D341Med (cell line): Measurements from ENCODE around the gene HORMAD2.
"Not testable (repeated sequence)": the region's sequence is repeated elsewhere in the genome, so short reads cannot be mapped to it uniquely, and the experiment has no call there.

ENCODE experiments used
- DNase-seq: peaks from one replicate; pipeline ENCODE4 v3.0.0; 2012; ENCODE audit warnings: low spot score

The HORMAD2 gene

GRCh38 chr22:30210235-30210909 is 130.1 kb downstream of the HORMAD2 start:
- peak; percentile 25 for DNase-seq

DNA sequence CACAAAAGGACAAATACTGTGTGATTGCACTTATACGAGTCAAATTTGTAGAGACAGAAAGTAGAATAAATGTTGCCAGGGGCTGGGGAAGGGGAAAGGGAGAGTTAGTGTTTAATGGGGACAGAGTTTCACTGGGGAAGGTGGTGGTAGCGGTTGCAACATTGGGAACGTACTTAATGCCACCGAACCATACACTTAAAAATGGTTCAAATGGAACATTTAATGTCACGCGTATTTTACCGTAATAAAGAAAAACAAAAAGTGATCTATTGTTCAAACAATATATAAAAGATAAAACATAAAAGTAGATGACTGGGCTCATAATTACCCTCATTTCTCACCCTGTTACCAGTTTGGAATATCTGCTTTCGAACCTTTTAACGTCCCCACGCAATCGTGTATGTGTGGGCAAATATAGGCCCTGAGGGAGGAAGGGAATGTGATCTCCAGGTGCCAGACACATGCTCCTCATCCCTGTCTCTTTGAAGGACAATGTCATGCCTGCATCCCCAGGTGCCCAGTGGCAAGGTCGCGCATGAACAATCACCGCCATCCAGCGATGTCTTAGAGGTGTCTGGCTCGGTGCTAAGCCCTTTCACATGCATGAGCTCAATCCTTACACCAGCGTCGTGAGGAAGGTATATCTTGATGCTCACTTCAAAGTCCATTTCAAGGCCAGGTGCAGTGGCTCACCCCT is 131.0 kb downstream of the HORMAD2 start:
- DNase-seq: peak; percentile 8

DNA sequence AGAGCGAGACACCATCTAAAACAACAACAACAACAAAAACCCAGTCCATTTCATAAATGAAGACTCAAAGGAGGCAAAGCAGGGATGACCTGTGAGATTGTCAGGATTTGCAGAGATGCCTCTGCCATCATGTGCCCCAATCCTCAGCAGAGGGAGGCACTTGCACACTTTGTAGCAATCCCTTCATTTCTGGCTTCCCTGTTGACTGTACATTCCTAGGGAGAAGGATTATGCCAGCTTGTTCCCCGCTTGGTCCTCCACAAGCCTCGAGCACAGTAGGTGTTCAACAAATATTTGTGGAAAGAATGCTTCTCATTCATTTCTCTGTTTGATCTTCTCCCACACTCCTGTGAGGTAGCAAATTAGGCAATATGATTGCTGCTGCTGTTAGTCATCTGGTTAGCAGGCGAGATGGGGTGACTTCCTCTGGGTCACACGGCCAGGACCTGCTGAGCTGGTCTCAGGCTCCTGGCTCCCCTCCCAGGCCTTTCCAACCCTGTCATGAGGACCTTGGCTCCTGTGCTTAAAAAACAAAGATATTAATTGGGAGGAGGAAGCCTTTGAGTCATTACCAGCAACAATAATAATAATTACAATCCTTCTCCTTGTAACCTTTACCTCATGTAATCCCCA is 132.2 kb downstream of the HORMAD2 start:
- DNase-seq: peak; percentile 21

- DNase-seq: no peak
These were observed 132.8 kb downstream of the HORMAD2 start for GRCh38 chr22:30212996-30213441.

GRCh38 chr22:30214703-30215407 is 134.6 kb downstream of the HORMAD2 start:
- no peak for DNase-seq

- not testable (repeated sequence) for DNase-seq
These were observed 136.0 kb downstream of the HORMAD2 start for GRCh38 chr22:30216272-30216671.

GRCh38 chr22:30216710-30217109 is 136.4 kb downstream of the HORMAD2 start:
- DNase-seq: no peak

GRCh38 chr22:30217698-30218560 is 137.7 kb downstream of the HORMAD2 start:
- DNase-seq: no peak

DNA sequence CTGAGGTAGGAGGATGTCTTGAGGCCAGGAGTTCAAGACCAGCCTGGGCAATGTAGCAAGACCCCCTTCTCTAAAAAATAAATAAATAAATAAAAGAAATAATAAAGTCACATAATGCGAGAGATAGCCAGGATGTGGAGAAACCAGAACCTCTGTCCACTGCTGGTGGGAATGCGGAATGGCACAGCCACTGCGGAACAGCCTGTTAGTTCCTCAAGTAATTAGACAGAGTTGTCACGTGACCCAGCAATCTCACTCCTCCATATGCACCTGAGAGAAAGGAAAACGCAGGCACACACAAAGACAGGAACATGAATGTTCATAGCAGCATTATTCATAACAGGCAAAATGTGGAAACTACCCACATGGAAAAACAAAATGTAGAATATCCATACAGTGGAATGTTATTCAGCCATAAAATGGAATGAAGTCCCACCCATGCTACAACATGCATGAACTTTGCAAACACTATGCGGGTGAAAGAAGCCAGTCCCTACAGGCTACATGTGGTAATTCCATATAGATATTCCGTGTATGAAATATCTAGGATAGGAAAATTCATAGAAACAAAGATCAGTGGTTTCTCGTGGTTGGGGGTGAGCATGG is 138.9 kb downstream of the HORMAD2 start:
- no peak for DNase-seq

- no peak for DNase-seq
These were observed 139.5 kb downstream of the HORMAD2 start for GRCh38 chr22:30219668-30220278.

DNA sequence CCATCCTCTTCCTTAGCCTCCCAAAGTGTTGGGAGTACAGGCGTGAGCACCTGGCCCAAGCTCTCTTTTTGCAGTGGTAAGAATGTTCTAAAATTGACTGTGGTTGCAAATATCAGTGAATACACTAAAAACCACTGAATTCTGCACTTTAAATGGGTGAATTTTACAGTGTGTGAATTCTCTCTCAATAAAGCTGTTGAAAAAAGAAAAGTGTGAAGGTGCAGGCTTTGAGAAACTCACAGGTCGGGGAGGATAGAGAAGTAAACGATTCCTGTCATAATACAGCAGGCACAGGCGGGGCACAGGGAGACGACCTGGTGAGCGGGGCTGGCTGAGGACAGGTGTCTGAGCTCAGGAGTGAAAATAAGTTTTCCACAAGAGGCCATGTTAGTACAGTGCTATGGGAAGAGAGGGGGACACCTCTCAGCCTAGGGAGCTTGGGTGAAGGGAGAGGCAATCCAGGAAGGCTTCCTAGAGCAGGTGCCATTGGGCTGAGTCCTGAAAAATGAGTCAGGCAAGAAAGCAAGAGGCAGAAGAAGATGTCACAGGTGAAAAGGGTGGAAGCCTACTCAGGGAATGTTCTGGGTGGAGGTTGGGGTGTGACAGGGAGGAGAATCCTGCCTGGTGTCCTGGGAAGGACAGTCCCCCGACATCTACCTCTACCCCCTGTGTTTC is 140.2 kb downstream of the HORMAD2 start:
- no peak for DNase-seq

GRCh38 chr22:30221121-30221992 is 141.1 kb downstream of the HORMAD2 start:
- no peak for DNase-seq

GRCh38 chr22:30222321-30222720 is 142.1 kb downstream of the HORMAD2 start:
- DNase-seq: no peak

DNA sequence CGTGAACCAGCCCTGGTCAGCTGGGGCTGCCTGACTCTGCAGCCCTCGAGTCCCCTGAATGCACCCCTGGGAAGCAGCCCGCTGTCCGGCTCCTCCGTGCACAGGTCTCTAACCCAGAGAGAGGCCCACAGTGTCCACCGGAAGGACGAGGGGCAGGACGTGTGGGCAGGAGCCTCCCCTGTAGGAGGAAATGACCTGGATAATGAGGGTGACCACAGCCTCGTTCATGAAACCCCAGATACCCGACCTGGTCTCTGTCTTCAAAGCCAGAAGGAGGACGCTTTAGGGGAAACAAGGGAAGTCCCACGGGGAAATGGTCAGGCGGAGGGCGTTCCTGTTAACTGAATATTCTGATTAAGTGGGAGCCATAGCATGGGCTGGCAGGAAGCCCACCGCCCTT is 143.0 kb downstream of the HORMAD2 start:
- DNase-seq: no peak

DNA sequence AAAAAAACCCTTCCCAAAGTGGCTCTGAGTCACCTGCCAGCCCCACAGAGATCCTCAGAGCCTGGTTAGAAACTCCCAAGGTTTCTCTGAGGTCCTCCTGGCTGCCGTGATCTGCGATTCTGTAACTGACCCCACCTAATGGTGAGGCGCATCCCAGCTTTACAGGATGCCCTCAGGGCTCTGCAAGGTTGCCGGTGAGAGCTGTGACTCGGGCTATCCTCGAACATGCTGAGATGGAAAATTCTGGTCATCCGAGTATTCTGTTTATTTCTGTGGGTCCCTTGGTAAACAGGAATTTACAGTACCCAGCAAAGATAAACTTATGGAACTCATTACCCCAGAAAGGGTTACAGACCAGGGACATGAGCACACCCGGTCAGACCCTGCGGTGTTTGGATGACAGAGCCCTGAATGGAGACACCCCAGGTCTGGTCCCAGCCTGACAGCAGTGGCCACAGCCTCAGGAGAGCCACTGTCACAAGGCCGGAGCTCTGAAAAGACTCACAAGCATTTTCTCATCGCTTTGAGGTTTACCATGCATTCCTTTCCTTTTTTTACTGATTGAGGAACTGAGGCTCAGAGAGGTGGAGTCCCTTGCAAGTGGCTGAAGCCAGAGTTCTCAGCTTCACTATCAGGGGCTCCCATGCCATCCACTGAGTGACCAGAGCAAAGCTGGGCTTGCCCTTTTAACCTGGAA is 144.0 kb downstream of the HORMAD2 start:
- DNase-seq: no peak

DNA sequence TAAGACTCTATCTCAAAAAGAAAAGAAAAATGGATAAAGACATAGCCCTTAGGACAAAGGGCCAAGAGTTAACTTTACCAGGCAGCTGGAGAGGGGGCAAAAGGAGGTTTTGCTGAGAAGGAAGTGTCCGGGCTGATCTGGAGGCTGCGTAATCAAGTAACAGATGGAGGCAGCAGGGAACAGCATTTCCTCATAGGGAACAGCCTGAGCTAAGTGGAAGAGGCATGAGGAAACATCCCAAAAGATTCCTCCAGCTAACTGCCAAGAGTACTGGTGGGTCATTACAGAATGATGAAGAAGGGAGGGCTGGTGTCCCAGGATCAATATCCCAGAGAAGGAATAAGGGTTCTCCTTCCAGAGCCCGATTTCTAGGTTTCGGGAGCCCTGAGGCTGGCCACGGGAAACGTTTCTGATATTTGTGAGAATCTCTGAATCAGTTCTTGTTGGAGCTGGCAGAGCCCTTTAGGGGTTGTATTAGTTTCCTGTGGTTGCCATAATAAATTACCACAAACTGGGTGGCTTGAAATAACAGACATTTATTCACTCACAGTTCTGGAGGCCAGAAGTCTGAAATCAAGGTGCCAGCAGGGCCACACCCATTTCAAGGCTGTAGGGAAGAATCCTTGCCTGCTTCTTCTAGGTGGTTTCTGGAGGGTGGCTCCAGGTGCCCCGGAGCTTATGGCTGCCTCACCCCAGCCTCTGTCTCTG is 145.1 kb downstream of the HORMAD2 start:
- DNase-seq: no peak

- no peak for DNase-seq
These were observed 146.0 kb downstream of the HORMAD2 start for GRCh38 chr22:30226192-30226832.
